Fibroblast of lung (primary cell): ENCODE results near the gene XXYLT1. TPM values are rescaled to one million over a fixed set of nuclear protein-coding genes. Genes with fewer than 3 reads are reported as not detected.

ENCODE experiments used
- DNase-seq, 2 donors: peaks; one replicate each; pipeline versions ENCODE4 v3.0.0 to v3.0.0-alpha.2; 2010; ENCODE audit warnings: low read depth in 2 of 2
- H2AFZ ChIP-seq: 2 replicates; pipeline ENCODE4 v1.5.1; 2012; ENCODE audit warnings: low read length, control low read depth, inconsistent platforms
- H3K27ac ChIP-seq: 2 replicates; pipeline ENCODE4 v1.5.1; 2011; ENCODE audit warnings: low read length, control low read depth; ENCODE audit not compliant: insufficient read depth
- H3K27me3 ChIP-seq: 2 replicates; pipeline ENCODE4 v1.5.1; 2011; ENCODE audit warnings: mild to moderate bottlenecking, low read length; ENCODE audit not compliant: control insufficient read depth, insufficient read depth
- H3K36me3 ChIP-seq: 2 replicates; pipeline ENCODE4 v1.5.1; 2011; ENCODE audit warnings: low read length; ENCODE audit not compliant: control insufficient read depth, insufficient read depth
- H3K4me1 ChIP-seq: 2 replicates; pipeline ENCODE4 v1.5.1; 2011; ENCODE audit warnings: low read length; ENCODE audit not compliant: control insufficient read depth, insufficient read depth; ENCODE audit errors: extremely low read depth
- H3K4me2 ChIP-seq: 2 replicates; pipeline ENCODE4 v1.5.1; 2011; ENCODE audit warnings: low read length, control low read depth; ENCODE audit not compliant: insufficient read depth; ENCODE audit errors: extremely low read depth
- H3K4me3 ChIP-seq, 4 experiments: fragments of 200-600 bp in 1 of 4; sonication (generic) in 1 of 4; replicated peaks in 1 of 4; 2 replicates each; pipeline ENCODE4 v1.5.1; 2011 to 2016; ENCODE audit warnings: low read length in 4 of 4, low read depth in 3 of 4, mild to moderate bottlenecking in 3 of 4, control low read depth in 2 of 4, inconsistent platforms in 1 of 4, mixed read lengths in 1 of 4; ENCODE audit not compliant: insufficient read depth in 1 of 4; ENCODE audit errors: control extremely low read depth in 1 of 4
- H3K79me2 ChIP-seq: 2 replicates; pipeline ENCODE4 v1.5.1; 2012; ENCODE audit warnings: mild to moderate bottlenecking, low read length, inconsistent platforms; ENCODE audit not compliant: control insufficient read depth, insufficient read depth
- H3K9ac ChIP-seq: 2 replicates; pipeline ENCODE4 v1.5.1; 2011; ENCODE audit warnings: mild to moderate bottlenecking, low read length, control low read depth; ENCODE audit not compliant: insufficient read depth
- H3K9me3 ChIP-seq: 2 replicates; pipeline ENCODE4 v1.5.1; 2012; ENCODE audit warnings: low read depth, low read length; ENCODE audit not compliant: control insufficient read depth, insufficient read depth
- H4K20me1 ChIP-seq: 2 replicates; pipeline ENCODE4 v1.5.1; 2011; ENCODE audit warnings: low read length; ENCODE audit not compliant: control insufficient read depth, insufficient read depth; ENCODE audit errors: extremely low read depth
- CTCF ChIP-seq, 2 donors: IDR thresholded peaks in 1 of 2; conservative IDR thresholded peaks in 1 of 2; 1 replicate in 1 of 2; 2 replicates in 1 of 2; pipeline ENCODE4 v1.5.1; 2011 to 2012; ENCODE audit warnings: low read length in 2 of 2, control low read depth in 1 of 2, inconsistent platforms in 1 of 2, low read depth in 1 of 2, mild to moderate bottlenecking in 1 of 2
- EZH2 ChIP-seq: IDR thresholded peaks from 2 replicates; pipeline ENCODE4 v1.5.1; 2012; ENCODE audit warnings: low read length, control low read depth, mild to moderate bottlenecking; ENCODE audit errors: missing control alignments
- polyA plus RNA-seq, 2 donors: library from polyadenylated mRNA; depleted of rRNA in 1 of 2; stranded (reverse) in 1 of 2; unstranded in 1 of 2; fragments of >200 nt; gene quantifications; 2 replicates each; pipeline ENCODE4 v1.2.1, GENCODE V29; 2011 to 2012; ENCODE audit warnings: missing spikeins in 1 of 2
- total RNA-seq: library from RNA; depleted of rRNA; stranded (reverse); fragments of >200 nt; gene quantifications from 2 replicates; pipeline ENCODE4 v1.2.1, GENCODE V29; 2014

Gene XXYLT1
- total and polyA plus RNA-seq, 2 donors (not counting 1 experiment from before 2014, with no cell fraction given), result 12.4 to 18.5 TPM

GRCh38 chr3:195143221-195143620 lies 127.7 kb downstream of the XXYLT1 start:
- H2AFZ ChIP-seq, result no peak overlapping the region
- H3K4me3 ChIP-seq, result no peak overlapping the region
- H3K27me3 ChIP-seq, result no peaks in the 10 kb centered on the region
- no peak overlapping the region for H3K27ac ChIP-seq
- H3K36me3 ChIP-seq, result no peaks in the 10 kb centered on the region
- H3K4me2 ChIP-seq, result peak overlapping the region; percentile 3
- H3K79me2 ChIP-seq, result no peaks in the 10 kb centered on the region
- H3K4me1 ChIP-seq, result peaks cover 5% of the 10 kb centered on the region
- TF ChIP-seq EZH2, result no peak
- TF ChIP-seq CTCF (conservative IDR thresholded peaks at IDR 0.05 in 1 of 2, IDR thresholded peaks at IDR 0.05 in 1 of 2; ENCODE audit: low read depth in 1 of 2, low read length in 2 of 2), result no peak
- H4K20me1 ChIP-seq, result no peaks in the 10 kb centered on the region
- no peaks in the 10 kb centered on the region for H3K9me3 ChIP-seq
- H3K9ac ChIP-seq, result no peak overlapping the region
- DNase-seq, result peak in 1 of 2 donors; percentile 48

- no peaks in the 10 kb centered on the region for H4K20me1 ChIP-seq
- H3K27me3 ChIP-seq, result no peaks in the 10 kb centered on the region
- H3K4me2 ChIP-seq, result no peak overlapping the region
- no peak overlapping the region for H3K27ac ChIP-seq
- no peak overlapping the region for H3K4me3 ChIP-seq
- H3K36me3 ChIP-seq, result no peaks in the 10 kb centered on the region
- H2AFZ ChIP-seq, result no peak overlapping the region
- no peak overlapping the region for H3K9ac ChIP-seq
- H3K9me3 ChIP-seq, result no peaks in the 10 kb centered on the region
- no peak for TF ChIP-seq EZH2
- TF ChIP-seq CTCF (conservative IDR thresholded peaks at IDR 0.05 in 1 of 2, IDR thresholded peaks at IDR 0.05 in 1 of 2; ENCODE audit: low read depth in 1 of 2, low read length in 2 of 2), result no peak
- DNase-seq, result no peak
- H3K79me2 ChIP-seq, result no peaks in the 10 kb centered on the region
- no peaks in the 10 kb centered on the region for H3K4me1 ChIP-seq
These were observed 128.4 kb downstream of the XXYLT1 start for GRCh38 chr3:195142519-195142918.

GRCh38 chr3:195140816-195141793 lies 129.9 kb downstream of the XXYLT1 start:
- H2AFZ ChIP-seq, result no peak overlapping the region
- H3K27ac ChIP-seq, result no peak overlapping the region
- no peaks in the 10 kb centered on the region for H3K27me3 ChIP-seq
- no peaks in the 10 kb centered on the region for H3K79me2 ChIP-seq
- no peaks in the 10 kb centered on the region for H4K20me1 ChIP-seq
- TF ChIP-seq CTCF (conservative IDR thresholded peaks at IDR 0.05 in 1 of 2, IDR thresholded peaks at IDR 0.05 in 1 of 2; ENCODE audit: low read depth in 1 of 2, low read length in 2 of 2), result no peak
- no peak for TF ChIP-seq EZH2
- no peak overlapping the region for H3K4me2 ChIP-seq
- no peak overlapping the region for H3K9ac ChIP-seq
- DNase-seq, result peak in 1 of 2 donors; percentile 59
- H3K4me3 ChIP-seq, result no peak overlapping the region
- H3K4me1 ChIP-seq, result no peaks in the 10 kb centered on the region
- H3K9me3 ChIP-seq, result no peaks in the 10 kb centered on the region
- H3K36me3 ChIP-seq, result no peaks in the 10 kb centered on the region
